ENCODE data around the gene RPL35. TPM values are rescaled to one million over a fixed set of nuclear protein-coding genes. Genes with fewer than 3 reads are reported as not detected.
A peak's percentile ranks its signal among the peaks of the same experiment; 100 is the strongest.

The RPL35 gene
- total RNA-seq, 1 donor from 2014 or later, result 686 TPM

DNA sequence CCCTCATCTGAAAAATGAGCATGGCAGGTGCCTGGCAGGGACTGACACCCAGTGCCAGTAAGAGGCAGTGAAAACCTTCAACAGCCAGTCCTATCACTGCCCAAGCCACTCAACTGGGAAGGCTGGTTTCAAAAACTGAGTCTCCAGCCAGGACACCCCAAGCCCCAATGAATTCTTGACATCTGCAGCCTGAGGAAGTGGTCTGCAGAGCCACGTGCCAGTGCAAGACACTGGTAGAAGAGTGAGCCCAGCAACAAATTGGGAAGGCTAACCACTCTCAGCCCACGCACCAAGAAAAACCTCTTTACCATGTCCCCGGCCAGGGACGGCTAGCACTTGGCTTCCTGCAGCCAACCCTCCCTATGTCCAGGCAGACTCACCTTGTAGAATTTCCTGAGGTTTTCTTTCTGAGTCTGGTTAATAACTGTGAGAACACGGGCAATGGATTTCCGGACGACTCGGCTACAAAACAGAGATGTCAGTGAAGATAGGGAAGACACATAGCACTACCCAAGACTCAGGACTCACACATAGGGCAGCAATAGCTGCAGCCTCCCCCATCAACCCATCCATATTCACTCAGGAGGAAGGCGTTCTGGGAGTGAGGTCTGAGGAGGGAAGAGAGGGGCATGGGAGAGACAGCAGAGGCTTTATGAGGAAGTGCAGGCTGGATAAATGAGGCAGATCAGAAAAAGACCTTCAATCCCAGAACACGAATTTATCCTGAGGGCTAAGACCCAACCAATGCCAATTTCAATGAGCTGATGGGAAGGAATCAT is 1.8 kb downstream of the RPL35 start:
- Histone ChIP-seq H3K4me1 (peaks cover 51% of the 10 kb centered on the region), H3K4me3 (peak overlapping the region; percentile 94), H3K27me3 (ENCODE audit: low read depth) (no peaks in the 10 kb centered on the region), H3K36me3 (peaks cover 37% of the 10 kb centered on the region), H3K27ac (replicated peaks) (peak overlapping the region; percentile 92), H3K9me3 (replicated peaks) (no peaks in the 10 kb centered on the region)
- intact Hi-C loops (cut with micrococcal nuclease), result no loop called here
- no peak for DNase-seq
- TF ChIP-seq, protein P1, sequence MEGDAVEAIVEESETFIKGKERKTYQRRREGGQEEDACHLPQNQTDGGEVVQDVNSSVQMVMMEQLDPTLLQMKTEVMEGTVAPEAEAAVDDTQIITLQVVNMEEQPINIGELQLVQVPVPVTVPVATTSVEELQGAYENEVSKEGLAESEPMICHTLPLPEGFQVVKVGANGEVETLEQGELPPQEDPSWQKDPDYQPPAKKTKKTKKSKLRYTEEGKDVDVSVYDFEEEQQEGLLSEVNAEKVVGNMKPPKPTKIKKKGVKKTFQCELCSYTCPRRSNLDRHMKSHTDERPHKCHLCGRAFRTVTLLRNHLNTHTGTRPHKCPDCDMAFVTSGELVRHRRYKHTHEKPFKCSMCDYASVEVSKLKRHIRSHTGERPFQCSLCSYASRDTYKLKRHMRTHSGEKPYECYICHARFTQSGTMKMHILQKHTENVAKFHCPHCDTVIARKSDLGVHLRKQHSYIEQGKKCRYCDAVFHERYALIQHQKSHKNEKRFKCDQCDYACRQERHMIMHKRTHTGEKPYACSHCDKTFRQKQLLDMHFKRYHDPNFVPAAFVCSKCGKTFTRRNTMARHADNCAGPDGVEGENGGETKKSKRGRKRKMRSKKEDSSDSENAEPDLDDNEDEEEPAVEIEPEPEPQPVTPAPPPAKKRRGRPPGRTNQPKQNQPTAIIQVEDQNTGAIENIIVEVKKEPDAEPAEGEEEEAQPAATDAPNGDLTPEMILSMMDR (IDR thresholded peaks at IDR 0.05; ENCODE audit: borderline replicate concordance), result no peak

- no peak overlapping the region for H3K4me3 ChIP-seq
- intact Hi-C loops (cut with micrococcal nuclease), result no loop called here
- no peak overlapping the region for H3K27ac ChIP-seq (replicated peaks)
- H3K9me3 ChIP-seq (replicated peaks), result no peaks in the 10 kb centered on the region
- DNase-seq, result no peak
- H3K4me1 ChIP-seq, result peaks cover 48% of the 10 kb centered on the region
- no peaks in the 10 kb centered on the region for H3K27me3 ChIP-seq (ENCODE audit: low read depth)
- H3K36me3 ChIP-seq, result peaks cover 37% of the 10 kb centered on the region
- TF ChIP-seq, protein P1 (IDR thresholded peaks at IDR 0.05; ENCODE audit: borderline replicate concordance), result no peak
These were observed 3.3 kb downstream of the RPL35 start for GRCh38 chr9:124858330-124859046.

- H3K4me3 ChIP-seq, result no peak overlapping the region
- peaks cover 37% of the 10 kb centered on the region for H3K36me3 ChIP-seq
- no peak overlapping the region for H3K27ac ChIP-seq (replicated peaks)
- no peaks in the 10 kb centered on the region for H3K27me3 ChIP-seq (ENCODE audit: low read depth)
- intact Hi-C loops (cut with micrococcal nuclease), result no loop called here
- no peaks in the 10 kb centered on the region for H3K9me3 ChIP-seq (replicated peaks)
- TF ChIP-seq, protein P1 (IDR thresholded peaks at IDR 0.05; ENCODE audit: borderline replicate concordance), result no peak
- no peak for DNase-seq
- H3K4me1 ChIP-seq, result peaks cover 51% of the 10 kb centered on the region
These were observed 4.1 kb downstream of the RPL35 start for GRCh38 chr9:124857533-124858162.

DNA sequence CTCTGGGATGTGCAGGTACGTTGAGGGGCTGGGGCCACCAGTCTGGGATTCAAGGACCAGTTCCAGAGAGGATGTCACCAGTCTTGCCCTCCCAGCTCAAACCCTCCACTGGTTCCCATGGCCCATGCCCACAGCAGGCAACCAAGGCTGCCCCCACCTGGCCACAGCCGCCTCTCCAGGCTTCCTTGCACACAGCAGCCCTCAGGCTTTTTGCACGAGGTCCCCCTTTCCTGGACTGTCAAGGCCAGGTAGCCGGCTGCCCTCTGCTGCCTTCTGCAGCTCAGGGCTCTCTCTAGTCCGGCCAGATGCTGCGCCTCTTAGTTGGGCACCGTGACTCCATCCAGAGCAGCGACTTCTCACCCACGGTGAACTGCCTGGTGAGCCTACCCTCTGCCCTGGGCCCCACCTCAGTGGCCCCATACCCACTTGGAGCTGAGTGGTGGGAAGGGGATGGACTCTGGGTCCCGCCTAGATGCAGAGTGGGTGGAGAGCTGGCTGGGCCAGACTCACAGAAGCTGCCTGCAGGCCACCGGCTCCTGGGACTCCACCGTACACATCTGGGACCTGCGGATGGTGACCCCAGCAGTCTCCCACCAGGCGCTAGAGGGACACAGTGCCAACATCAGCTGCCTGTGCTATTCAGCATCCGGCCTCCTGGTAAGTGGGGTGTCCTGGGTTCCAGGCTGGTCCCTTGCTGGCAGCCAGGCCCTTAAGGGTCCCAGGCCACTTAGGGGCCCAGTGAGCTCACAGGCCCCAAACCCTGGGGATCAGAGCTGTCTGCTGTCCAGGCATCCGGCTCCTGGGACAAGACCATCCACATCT is 5.6 kb downstream of the RPL35 start:
- TF ChIP-seq, protein P1 (IDR thresholded peaks at IDR 0.05; ENCODE audit: borderline replicate concordance), result peak; percentile 36
- H3K4me3 ChIP-seq, result no peak overlapping the region
- no peaks in the 10 kb centered on the region for H3K9me3 ChIP-seq (replicated peaks)
- peaks cover 53% of the 10 kb centered on the region for H3K4me1 ChIP-seq
- H3K27ac ChIP-seq (replicated peaks), result no peak overlapping the region
- intact Hi-C loops (cut with micrococcal nuclease), result no loop called here
- no peak for DNase-seq
- peaks cover 37% of the 10 kb centered on the region for H3K36me3 ChIP-seq
- no peaks in the 10 kb centered on the region for H3K27me3 ChIP-seq (ENCODE audit: low read depth)

DNA sequence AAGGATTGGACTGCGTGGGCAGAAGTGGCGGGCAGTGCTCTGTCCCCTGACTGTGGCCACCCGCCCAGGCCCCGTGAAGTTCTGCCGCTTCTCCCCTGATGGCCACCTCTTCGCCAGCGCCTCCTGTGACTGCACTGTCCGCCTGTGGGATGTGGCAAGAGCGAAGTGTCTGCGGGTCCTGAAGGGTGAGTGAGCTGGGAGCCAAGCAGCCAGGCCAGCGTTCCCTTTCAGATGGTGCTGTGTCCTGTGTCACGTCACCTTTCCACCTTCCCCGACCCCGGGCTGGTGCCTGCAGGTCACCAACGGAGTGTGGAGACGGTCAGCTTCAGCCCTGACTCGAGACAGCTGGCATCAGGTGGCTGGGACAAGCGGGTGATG is 6.2 kb downstream of the RPL35 start:
- peaks cover 36% of the 10 kb centered on the region for H3K36me3 ChIP-seq
- TF ChIP-seq, protein P1 (IDR thresholded peaks at IDR 0.05; ENCODE audit: borderline replicate concordance), result no peak

More for the DNA sequence above, 6.2 kb downstream of the RPL35 start:
- intact Hi-C loops (cut with micrococcal nuclease), result no loop called here
- Histone ChIP-seq H3K4me3 (no peak overlapping the region), H3K27me3 (ENCODE audit: low read depth) (no peaks in the 10 kb centered on the region), H3K27ac (replicated peaks) (no peak overlapping the region), H3K4me1 (peaks cover 53% of the 10 kb centered on the region), H3K9me3 (replicated peaks) (no peaks in the 10 kb centered on the region)
- DNase-seq, result no peak
